AG04450 (cell line): ENCODE results near the gene NSD2. TPM values are rescaled to one million over a fixed set of nuclear protein-coding genes. Genes with fewer than 3 reads are reported as not detected.
A peak's percentile ranks its signal among the peaks of the same experiment; 100 is the strongest.
"Not testable (repeated sequence)": the region's sequence is repeated elsewhere in the genome, so short reads cannot be mapped to it uniquely, and the experiment has no call there.

Source experiments
- CTCF ChIA-PET: fragments of 300-600, 350-600 bp; formaldehyde crosslinking; extraction: SDS; loops from one replicate; lab custom pipeline; 2022; ENCODE audit warnings: antibody characterized with exemption, inconsistent platforms; lab: Charles Lee
- POLR2A ChIA-PET: fragments of 350-600 bp; formaldehyde crosslinking; extraction: SDS; loops from one replicate; lab custom pipeline; 2021; ENCODE audit warnings: antibody characterized with exemption, inconsistent platforms; lab: Yijun Ruan, JAX
- DNase-seq: peaks from one replicate; pipeline ENCODE4 v3.0.0-alpha.2; 2011; ENCODE audit warnings: low read depth, low spot score
- H3K27ac ChIP-seq: one replicate; pipeline ENCODE4 v1.5.1; 2012; ENCODE audit warnings: low read depth, low read length, control low read depth
- H3K27me3 ChIP-seq: one replicate; pipeline ENCODE4 v1.6.0; 2012; ENCODE audit warnings: low read length; ENCODE audit not compliant: control insufficient read depth, insufficient read depth
- H3K4me3 ChIP-seq: 2 replicates; pipeline ENCODE4 v1.5.1; 2011; ENCODE audit warnings: mild to moderate bottlenecking, low read depth, low read length, control low read depth
- H3K9me3 ChIP-seq: 2 replicates; pipeline ENCODE4 v1.5.1; 2012; ENCODE audit warnings: low read length; ENCODE audit not compliant: control insufficient read depth, insufficient read depth
- CTCF ChIP-seq: IDR thresholded peaks from 2 replicates; pipeline ENCODE4 v1.5.1; 2011; ENCODE audit warnings: low read depth, low read length, control low read depth, inconsistent platforms
- polyA plus RNA-seq: library from polyadenylated mRNA; depleted of rRNA; stranded (reverse); fragments of >200 nt; gene quantifications from 2 replicates; pipeline ENCODE4 v1.2.3, GENCODE V29; 2011; rRNA removed
- small RNA-seq: library from RNA; depleted of rRNA; stranded (forward); fragments of <200 nt; gene quantifications from one replicate; pipeline ENCODE3, GENCODE V24; 2012; ENCODE audit warnings: low read depth; ENCODE audit not compliant: insufficient read length

Gene NSD2
- polyA plus RNA-seq, 1 experiment, result 26.4 TPM

GRCh38 chr4:2015008-2015407, 143.8 kb downstream of the NSD2 start:
- no peak overlapping the region for H3K4me3 ChIP-seq
- CTCF ChIA-PET, result no interaction called here
- H3K27ac ChIP-seq, result no peak overlapping the region
- DNase-seq, result no peak
- peaks cover 24% of the 10 kb centered on the region for H3K27me3 ChIP-seq
- POLR2A ChIA-PET, result no interaction called here
- no peaks in the 10 kb centered on the region; the same call in 1 of the 2 replicates for H3K9me3 ChIP-seq
- TF ChIP-seq CTCF, result no peak

- H3K9me3 ChIP-seq, H3K4me3 ChIP-seq, CTCF ChIA-PET, DNase-seq, H3K27ac ChIP-seq: not testable (repeated sequence)
- POLR2A ChIA-PET, result interaction anchor here (0.6 kb wide), 1 partner anchor 149 kb away, joined by 5 read pairs; no protein-coding TSS in a partner anchor
- H3K27me3 ChIP-seq, result peaks cover 55% of the 10 kb centered on the region
Observed at GRCh38 chr4:2021358-2022018, 150.3 kb downstream of the NSD2 start.

- Histone ChIP-seq H3K4me3 (no peak overlapping the region), H3K27me3 (peaks cover 47% of the 10 kb centered on the region), H3K27ac (no peak overlapping the region), H3K9me3 (peaks cover 6% of the 10 kb centered on the region)
- POLR2A ChIA-PET, result no interaction called here
- TF ChIP-seq CTCF, result no peak
- no peak for DNase-seq
- CTCF ChIA-PET, result no interaction called here
Observed at GRCh38 chr4:2024683-2025082, 153.5 kb downstream of the NSD2 start.

- H3K9me3 ChIP-seq, result peaks cover 6% of the 10 kb centered on the region
- TF ChIP-seq CTCF, result no peak
- H3K27ac ChIP-seq, result no peak overlapping the region
- peaks cover 44% of the 10 kb centered on the region for H3K27me3 ChIP-seq
- ChIA-PET CTCF (no interaction called here), POLR2A (no interaction called here)
- no peak overlapping the region for H3K4me3 ChIP-seq
- DNase-seq, result no peak
Observed at GRCh38 chr4:2025817-2026216, 154.6 kb downstream of the NSD2 start.

GRCh38 chr4:2027120-2027519, 155.9 kb downstream of the NSD2 start:
- H3K9me3 ChIP-seq, CTCF ChIA-PET, H3K27ac ChIP-seq, POLR2A ChIA-PET, DNase-seq, H3K4me3 ChIP-seq: not testable (repeated sequence)
- peaks cover 43% of the 10 kb centered on the region for H3K27me3 ChIP-seq

- H3K27me3 ChIP-seq, result peaks cover 28% of the 10 kb centered on the region
- H3K9me3 ChIP-seq, DNase-seq, POLR2A ChIA-PET, H3K4me3 ChIP-seq, H3K27ac ChIP-seq: not testable (repeated sequence)
- CTCF ChIA-PET, result interaction anchor here (0.6 kb wide), 2 partner anchors 90 to 371 kb away, joined by 3 to 4 read pairs; no protein-coding TSS in a partner anchor
Observed at GRCh38 chr4:2031161-2031560, 160.0 kb downstream of the NSD2 start.

Small RNAs within 50 kb of the gene (small RNA-seq; reads per million reads assigned to genes)
- gene SCARNA22, result 17.7 reads per million, percentile 78 among the genes with 10 or more reads in this experiment

Other genes with a start within 250 kb of the NSD2 start
- gene FAM53A, start 187.1 kb upstream of the NSD2 start, polyA plus RNA-seq, result 1.1 TPM in 2 replicates
- gene SLBP, start 159.1 kb upstream of the NSD2 start, polyA plus RNA-seq, result 56.3 and 72.0 TPM in 2 replicates
- 13.1 and 20.8 TPM in 2 replicates for gene TMEM129, start 150.1 kb upstream of the NSD2 start, polyA plus RNA-seq
- 7.0 and 8.5 TPM in 2 replicates for gene TACC3, start 149.9 kb upstream of the NSD2 start, polyA plus RNA-seq
- 0.06 and 0.21 TPM in 2 replicates for gene FGFR3, start 78.1 kb upstream of the NSD2 start, polyA plus RNA-seq
- gene LETM1, start 15.2 kb upstream of the NSD2 start, polyA plus RNA-seq, result 11.9 and 15.2 TPM in 2 replicates
- gene NELFA, start 137.6 kb downstream of the NSD2 start, polyA plus RNA-seq, result 9.1 and 9.3 TPM in 2 replicates
- gene NAT8L, start 187.9 kb downstream of the NSD2 start, polyA plus RNA-seq, result not detected in 2 replicates